GM21737 (cell line): Measurements from ENCODE around the gene DGKQ.

ENCODE experiments used
- ATAC-seq: cut with Tn5 transposase; IDR thresholded peaks from one replicate; pipeline ENCODE4 v1.9.1; 2021; ENCODE audit warnings: mild to moderate bottlenecking, moderate library complexity; ENCODE audit not compliant: unreplicated experiment

DGKQ gene

GRCh38 chr4:909821-910220, 63.5 kb downstream of the DGKQ start:
- no peak for ATAC-seq

GRCh38 chr4:909131-909571, 64.2 kb downstream of the DGKQ start:
- no peak for ATAC-seq
